Measurements from ENCODE around the gene PLCB1.

Gene PLCB1

GRCh38 chr20:8301655-8302054, 169.6 kb downstream of the PLCB1 start:
- DNase-seq (ENCODE audit: low read depth in 2 of 2), result no peak

GRCh38 chr20:8303651-8304050, 171.6 kb downstream of the PLCB1 start:
- DNase-seq (ENCODE audit: low read depth in 2 of 2), result no peak

- DNase-seq (ENCODE audit: low read depth in 2 of 2), result no peak
Measured at GRCh38 chr20:8304124-8304816, 172.2 kb downstream of the PLCB1 start.

GRCh38 chr20:8305449-8305978, 173.4 kb downstream of the PLCB1 start:
- peak; percentile 40 to 43 for DNase-seq (ENCODE audit: low read depth in 2 of 2)

- DNase-seq (ENCODE audit: low read depth in 2 of 2), result no peak
Measured at GRCh38 chr20:8306937-8307336, 174.9 kb downstream of the PLCB1 start.

- DNase-seq (ENCODE audit: low read depth in 2 of 2), result no peak
Measured at GRCh38 chr20:8309634-8310033, 177.6 kb downstream of the PLCB1 start.

GRCh38 chr20:8310618-8311017, 178.6 kb downstream of the PLCB1 start:
- no peak for DNase-seq (ENCODE audit: low read depth in 2 of 2)

- DNase-seq (ENCODE audit: low read depth in 2 of 2), result no peak
Measured at GRCh38 chr20:8313073-8313472, 181.0 kb downstream of the PLCB1 start.

GRCh38 chr20:8315639-8316573, 183.8 kb downstream of the PLCB1 start:
- no peak for DNase-seq (ENCODE audit: low read depth in 2 of 2)

GRCh38 chr20:8317448-8317847, 185.4 kb downstream of the PLCB1 start:
- DNase-seq (ENCODE audit: low read depth in 2 of 2), result no peak

GRCh38 chr20:8318965-8319625, 187.0 kb downstream of the PLCB1 start:
- DNase-seq (ENCODE audit: low read depth in 2 of 2), result no peak

GRCh38 chr20:8320306-8320705, 188.2 kb downstream of the PLCB1 start:
- DNase-seq (ENCODE audit: low read depth in 2 of 2), result no peak

- DNase-seq (ENCODE audit: low read depth in 2 of 2), result no peak
Measured at GRCh38 chr20:8321001-8321400, 188.9 kb downstream of the PLCB1 start.

- no peak for DNase-seq (ENCODE audit: low read depth in 2 of 2)
Measured at GRCh38 chr20:8322662-8323217, 190.7 kb downstream of the PLCB1 start.

- no peak for DNase-seq (ENCODE audit: low read depth in 2 of 2)
Measured at GRCh38 chr20:8326191-8326590, 194.1 kb downstream of the PLCB1 start.

GRCh38 chr20:8326899-8327298, 194.8 kb downstream of the PLCB1 start:
- DNase-seq (ENCODE audit: low read depth in 2 of 2), result no peak

- DNase-seq (ENCODE audit: low read depth in 2 of 2), result no peak
Measured at GRCh38 chr20:8328189-8328588, 196.1 kb downstream of the PLCB1 start.

GRCh38 chr20:8330319-8330784, 198.3 kb downstream of the PLCB1 start:
- DNase-seq (ENCODE audit: low read depth in 2 of 2), result no peak

- DNase-seq (ENCODE audit: low read depth in 2 of 2), result no peak
Measured at GRCh38 chr20:8330785-8331695, 199.0 kb downstream of the PLCB1 start.

GRCh38 chr20:8331740-8332412, 199.8 kb downstream of the PLCB1 start:
- no peak for DNase-seq (ENCODE audit: low read depth in 2 of 2)

Measured in stimulated activated CD8-positive, alpha-beta memory T cell treated with anti-CD3 and anti-CD28 coated beads, Interleukin-7, amount 100 ng/mL, for 4 hours (primary cell).